A204.1 (cell line): Measurements from ENCODE around the gene TIPARP.
"Not testable (repeated sequence)": the region's sequence is repeated elsewhere in the genome, so short reads cannot be mapped to it uniquely, and the experiment has no call there.

Source experiments
- FAIRE-seq: peaks from 2 replicates; lab custom pipeline; 2012; peaks lifted over from hg19 to GRCh38; lab: Jason Lieb, UNC

TIPARP gene

DNA sequence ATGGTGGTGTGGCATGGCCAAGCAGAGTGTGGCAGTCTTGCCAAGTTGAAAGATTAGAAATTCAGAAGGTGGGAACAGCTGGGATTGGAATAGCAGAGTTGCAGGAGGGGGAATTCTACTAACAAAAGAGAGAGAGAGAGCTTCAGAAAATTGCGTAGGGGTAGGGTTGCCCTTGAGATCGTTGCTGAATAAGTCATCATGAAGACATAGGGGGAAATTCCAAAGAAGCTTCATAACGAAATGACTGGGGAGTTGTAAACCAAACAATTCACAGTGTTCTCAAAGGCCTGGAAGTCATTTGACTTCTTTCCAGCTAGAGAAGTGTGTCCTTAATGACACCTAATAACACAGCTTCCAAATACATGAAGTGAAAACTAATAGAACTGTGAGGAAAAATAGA is 26.3 kb upstream of the TIPARP start:
- no peak for FAIRE-seq

DNA sequence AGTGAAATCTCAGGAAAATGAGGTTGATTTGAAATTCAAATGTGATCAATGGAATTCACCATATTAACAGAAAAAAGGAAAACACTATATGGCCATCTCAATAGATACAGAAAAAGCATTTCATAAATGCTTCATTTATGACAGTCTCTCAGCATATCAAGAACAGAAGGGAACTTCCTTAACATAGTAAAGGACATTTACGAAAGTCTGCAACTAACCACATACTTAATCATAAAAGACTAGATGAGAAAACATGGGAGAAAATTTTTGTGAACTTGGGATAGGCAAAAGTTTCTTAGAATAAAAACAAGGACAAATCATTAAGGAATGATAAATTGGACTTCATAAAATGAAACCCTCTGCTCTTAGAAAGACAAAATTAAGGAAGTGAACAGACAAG is 24.7 kb upstream of the TIPARP start:
- FAIRE-seq, result no peak

DNA sequence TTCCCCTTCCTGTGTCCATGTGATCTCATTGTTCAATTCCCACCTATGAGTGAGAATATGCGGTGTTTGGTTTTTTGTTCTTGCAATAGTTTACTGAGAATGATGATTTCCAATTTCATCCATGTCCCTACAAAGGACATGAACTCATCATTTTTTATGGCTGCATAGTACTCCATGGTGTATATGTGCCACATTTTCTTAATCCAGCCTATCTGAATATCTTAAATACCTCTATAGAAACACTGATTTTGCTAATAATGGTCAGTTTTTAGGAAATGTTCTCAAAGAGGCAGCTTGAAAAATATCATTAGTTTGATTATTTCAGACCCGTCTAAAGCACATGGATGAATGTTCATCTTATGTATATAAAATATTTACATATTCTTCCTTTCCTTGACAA is 21.7 kb upstream of the TIPARP start:
- FAIRE-seq, result not testable (repeated sequence)

DNA sequence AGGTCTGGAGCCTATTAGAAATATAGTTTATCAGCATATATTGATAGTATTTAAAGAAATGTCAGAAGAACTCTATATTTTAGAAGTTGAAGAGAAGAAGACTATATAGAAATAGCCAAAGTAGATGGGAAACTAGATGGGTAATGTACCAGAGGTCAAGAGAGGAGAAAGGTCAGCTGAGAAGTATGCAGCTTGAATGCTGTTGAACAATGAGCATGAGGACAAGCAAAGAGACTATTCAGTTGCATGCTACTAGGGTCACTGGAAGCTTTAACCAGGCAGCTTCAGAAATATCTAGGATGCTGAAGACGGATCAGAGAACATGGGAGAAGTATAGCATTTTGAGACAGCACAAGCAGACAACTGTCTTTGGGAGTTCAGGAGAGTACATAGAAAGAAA is 19.6 kb upstream of the TIPARP start:
- no peak for FAIRE-seq

DNA sequence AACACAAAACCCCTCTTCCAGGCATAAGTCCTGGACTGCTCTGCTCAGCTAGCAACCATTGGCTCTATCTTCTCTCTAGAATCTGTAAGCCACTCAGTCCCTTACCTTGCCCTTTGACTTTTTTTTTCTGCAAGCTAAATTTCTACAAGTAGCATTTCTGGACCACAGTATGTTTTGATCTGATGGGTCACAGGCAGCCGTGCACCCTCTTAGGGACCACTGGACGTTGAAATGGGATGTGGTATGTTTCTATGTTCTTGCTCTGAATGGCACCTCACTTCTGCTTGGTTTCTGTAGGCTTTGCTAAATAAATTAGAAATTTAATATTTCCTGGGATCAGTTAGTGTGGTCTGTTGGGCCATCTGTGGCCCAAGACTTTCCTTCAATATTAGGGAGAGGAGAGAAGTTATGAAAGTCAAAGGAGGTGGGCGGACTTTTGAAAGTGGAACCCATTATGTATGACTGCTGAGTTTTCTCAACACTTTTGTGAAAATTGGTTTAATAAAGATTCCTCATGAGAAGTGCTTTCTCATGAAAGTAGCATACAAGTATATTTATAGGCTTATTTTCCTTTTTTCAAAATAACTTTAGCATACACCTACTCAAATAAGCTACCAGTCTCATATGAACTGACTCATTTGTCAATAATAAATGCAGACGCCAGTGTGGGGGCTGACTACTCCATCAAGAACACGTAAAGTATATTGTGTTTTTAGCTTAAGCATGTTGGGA is 18.4 kb upstream of the TIPARP start:
- no peak for FAIRE-seq

DNA sequence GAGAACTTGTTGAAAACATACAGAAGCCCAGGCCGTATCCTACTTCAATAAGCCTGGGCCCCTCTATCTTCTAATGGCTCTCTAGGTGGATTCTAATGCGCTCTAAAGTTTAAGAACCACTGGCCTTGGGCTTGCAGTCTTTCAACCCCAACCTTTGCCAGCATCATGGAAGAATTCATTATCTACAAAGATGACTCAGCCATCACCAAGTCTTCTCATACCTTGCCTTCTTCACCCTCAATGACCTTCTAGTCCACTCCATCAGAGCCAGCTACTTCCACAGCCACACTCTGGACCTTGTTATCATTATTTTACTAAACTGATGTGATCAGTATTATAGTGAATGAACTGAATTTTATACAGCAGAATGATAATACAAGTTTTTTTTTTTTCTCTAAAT is 16.9 kb upstream of the TIPARP start:
- FAIRE-seq, result no peak

DNA sequence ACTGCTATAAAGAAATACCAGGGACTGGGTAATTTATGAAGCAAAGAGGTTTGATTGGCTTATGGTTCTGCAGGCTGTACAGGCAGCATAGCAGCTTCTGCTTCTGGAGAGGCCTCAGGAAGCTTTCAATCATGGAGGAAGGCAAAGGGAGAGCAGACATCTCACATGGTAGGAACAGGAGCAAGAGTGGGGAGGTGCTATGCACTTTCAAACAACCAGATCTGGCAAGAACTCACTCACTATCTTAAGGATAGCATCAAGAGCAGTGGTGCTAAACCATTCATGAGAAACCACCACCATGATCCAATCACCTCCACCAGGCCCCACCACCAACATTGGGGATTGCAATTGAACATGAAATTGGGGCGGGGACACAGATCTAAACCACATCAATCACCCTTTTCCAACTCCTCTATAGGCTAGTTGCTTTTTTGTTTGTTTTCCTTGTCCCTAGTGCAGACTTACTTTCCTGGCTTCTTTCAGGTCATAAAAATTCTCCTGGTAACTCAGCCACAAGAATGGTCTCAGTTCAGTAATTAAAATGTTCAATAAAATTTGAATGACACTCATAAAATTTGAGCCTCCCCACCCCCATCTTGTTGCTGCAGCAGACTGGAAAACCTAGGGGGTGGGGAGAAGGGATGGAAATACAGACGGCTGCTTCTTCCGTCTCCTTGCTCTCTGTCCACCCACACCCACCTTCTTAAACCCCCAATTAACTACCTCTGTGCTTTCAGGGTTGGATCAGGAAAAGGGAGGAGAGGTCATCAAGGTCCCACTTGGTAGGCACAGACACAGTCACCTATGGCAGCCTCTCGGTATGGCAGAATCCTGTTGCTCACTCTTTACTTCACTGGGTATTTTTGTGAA is 16.3 kb upstream of the TIPARP start:
- no peak for FAIRE-seq

DNA sequence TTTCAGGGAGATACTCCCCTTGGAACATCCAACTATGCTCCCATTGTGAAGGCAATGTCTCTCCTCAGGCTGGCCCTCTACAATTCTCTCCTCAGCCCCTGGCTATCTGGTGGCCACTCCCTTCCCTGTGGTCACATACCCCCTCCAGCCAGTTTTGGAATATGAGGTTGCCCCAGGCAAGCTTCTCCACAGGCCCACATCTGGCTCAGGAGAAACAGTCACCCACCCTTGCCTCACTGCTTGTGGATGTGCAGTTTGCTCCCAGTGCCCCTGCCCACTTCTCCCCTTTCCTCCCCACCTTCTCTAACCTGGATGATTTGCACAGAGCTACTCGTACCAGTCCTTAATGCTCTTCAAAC is 15.7 kb upstream of the TIPARP start:
- no peak for FAIRE-seq

DNA sequence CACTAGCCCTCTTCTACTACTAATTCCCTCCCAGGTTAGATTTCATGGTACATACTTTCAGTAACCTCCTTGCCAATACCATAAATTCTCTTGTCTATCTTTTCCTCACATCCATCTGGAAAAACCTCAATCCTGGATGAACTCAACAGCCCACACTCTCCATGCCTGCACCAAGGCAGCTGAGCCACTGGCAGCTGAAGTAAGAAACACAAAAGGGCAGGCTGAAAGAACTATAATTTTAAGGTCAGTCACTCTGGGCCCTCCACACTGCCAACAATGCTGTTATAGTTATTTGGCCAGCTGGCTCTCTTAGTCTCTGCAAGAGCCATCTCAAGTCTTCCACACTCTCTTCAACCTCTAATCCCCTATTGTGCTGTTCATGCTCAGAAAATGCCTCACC is 15.1 kb upstream of the TIPARP start:
- FAIRE-seq, result no peak

DNA sequence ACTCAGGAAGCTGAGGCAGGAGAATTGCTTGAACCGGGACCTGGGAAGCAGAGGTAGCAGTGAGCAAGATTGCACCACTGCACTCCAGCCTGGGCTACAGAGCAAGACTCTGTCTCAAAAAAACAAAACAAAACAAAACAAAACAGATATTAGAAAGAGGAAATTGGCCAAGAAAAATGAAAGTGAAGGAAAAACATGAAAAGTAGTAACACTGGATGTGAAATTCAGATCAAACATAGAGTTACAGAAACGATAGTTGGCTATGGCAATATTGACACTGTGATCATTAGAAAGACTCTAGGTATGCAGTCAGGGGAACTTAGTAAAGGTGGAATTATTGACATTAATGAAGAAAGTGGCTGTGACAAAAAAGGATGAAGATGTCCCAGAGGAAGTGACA is 13.2 kb upstream of the TIPARP start:
- FAIRE-seq, result no peak

DNA sequence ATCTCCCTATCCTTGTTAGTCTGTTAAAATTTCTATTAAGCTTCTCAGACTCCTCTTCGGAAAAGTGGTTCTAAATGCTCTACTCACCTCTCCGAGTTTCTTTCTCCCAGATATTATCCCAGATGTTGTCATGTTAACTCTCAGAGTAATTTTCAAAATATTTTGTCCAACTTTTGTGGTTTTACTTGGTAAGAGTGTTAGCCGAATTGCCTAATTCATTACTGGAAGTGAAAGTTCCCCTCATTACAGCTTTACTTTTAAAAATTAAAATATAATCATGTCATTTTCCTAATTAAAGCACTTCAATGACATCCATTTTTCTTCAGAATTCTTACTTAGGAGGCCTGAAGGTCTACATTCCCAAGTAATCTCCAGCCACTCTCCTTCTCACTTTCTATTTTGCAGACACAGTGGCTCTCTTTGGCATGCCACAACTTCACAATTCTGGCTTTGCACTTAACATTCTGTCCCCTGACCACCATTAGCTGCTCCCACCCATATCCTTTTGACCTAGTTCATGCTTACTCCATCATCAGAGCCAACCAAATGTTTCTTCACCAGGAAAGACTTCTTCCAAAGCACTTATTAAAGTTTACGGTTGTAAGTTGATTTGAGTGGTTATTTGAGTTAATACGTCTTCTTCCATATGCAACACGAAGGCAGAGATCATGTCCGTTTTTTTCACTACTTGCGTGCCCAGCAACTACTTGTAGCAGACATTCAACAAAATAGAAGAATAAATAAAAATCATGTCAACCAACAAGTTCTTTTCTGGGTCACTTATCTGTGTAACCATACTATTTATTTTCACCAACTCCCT is 10.2 kb upstream of the TIPARP start:
- no peak for FAIRE-seq

DNA sequence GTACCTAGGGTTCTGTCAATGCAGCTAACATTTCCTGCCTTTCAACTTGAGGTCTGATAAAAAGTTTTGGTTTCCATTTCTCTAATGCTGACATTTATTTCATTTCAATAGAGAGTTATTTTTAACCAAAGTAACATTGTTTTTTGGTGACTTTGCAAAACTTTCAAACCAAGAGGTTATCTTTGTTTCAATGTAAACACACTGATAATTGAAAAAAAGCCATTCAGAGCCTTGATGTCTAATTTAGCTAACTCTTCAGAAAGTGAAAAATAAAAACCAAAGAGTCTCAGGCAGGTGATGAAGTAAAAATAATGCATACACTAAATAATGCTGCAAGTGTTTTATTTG is 9.6 kb upstream of the TIPARP start:
- FAIRE-seq, result no peak

DNA sequence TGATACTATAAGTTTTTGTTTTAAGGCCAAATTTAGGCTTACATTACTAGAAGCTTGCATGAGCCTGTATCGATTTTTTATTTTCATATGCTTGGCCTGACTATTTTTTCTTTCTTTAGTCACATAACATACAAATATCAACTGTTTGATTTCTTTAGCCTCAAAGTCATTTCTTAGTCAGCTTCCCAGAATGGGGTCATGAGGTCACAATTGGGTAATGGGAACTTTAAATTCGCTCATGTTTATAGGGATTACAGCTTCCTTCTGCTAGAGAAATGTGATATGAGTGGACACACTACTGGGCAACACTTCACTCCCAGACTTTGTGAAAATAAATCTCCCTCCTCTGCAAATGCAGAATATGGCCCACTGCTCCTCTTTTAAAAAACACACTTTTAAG is 9.1 kb upstream of the TIPARP start:
- FAIRE-seq, result no peak

DNA sequence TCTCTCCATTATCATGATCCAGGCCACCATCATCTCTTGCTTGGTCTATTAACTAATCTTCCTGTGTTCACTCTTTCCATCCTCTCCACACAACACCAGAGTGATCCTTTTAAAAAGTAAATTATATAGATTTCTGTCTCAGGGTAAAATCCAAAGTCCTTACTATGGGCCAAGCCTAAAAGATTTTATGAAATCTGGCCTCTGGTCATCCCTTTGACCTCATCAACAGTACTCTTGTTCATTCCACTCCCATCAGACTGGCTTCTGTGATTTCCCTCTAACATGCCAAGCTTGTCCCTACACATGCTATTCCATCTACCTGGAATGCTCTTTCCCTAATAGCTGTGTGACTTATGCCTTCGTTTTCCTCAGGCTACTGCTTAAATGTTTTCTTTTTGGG is 8.3 kb upstream of the TIPARP start:
- FAIRE-seq, result no peak

DNA sequence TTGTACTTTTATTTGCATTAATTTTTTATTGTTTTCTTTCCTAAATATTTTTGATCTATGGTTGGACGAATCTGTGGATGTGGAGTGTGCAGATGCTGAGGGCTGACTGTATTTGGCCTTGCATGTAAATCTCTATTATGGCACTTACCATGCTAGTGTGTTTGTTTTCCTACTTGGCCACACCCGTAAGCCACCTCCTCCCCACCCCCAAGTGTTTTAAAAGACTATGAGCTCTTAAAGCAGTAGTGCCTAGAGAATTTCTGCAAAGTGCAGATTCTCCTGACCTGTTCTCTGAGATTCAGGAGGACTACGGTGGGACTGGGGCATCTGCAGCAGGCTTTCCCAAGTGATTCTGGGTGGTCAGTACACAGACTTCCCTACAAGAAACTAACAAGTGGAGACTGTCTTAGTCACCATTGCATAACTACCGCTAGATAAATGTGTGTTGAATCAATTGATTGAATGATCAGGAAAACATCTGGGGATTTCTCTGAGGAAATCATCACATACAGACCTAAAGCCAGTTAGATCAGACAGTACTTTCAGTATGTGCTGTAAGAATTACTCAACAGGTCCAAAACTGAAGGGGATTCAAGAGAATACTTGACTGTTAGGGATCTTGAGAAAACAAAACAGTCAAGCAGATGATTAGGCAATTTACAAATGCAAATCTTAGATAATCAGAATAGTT is 6.2 kb upstream of the TIPARP start:
- no peak for FAIRE-seq

DNA sequence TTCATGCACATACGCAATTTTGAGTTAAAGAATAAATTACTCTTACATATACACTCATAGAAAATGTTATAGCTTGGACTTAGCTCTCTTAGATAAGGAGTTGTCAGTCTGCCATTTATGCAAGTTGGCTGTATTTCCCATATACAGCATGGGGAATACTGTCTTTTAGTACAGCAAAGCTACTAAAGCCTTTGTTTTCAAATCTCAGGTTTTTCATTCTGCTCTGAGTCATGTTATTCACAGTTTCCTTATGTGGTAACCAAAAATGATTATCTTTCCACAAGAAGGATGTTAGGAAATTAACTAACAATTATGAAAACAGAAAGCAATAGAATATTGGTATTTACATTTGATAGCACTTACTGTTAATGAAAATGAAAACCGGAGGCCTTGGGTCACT is 4.3 kb upstream of the TIPARP start:
- no peak for FAIRE-seq

DNA sequence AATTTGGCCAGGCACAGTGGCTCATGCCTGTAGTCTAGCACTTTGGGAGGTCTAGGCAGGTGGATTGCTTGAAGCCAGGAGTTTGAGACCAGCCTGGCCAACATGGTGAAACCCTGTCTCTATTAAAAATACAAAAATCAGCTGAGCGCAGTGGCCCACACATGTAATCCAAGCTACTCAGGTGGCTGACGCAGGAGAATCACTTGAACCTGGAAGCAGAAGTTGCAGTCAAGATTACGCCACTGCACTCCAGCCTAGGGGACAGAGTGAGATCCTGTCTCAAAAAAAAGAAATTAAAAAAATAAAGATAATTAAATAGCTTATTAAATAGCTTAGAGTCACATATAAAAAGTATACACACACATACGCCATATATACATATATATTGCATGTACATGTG is 3.7 kb upstream of the TIPARP start:
- no peak for FAIRE-seq

DNA sequence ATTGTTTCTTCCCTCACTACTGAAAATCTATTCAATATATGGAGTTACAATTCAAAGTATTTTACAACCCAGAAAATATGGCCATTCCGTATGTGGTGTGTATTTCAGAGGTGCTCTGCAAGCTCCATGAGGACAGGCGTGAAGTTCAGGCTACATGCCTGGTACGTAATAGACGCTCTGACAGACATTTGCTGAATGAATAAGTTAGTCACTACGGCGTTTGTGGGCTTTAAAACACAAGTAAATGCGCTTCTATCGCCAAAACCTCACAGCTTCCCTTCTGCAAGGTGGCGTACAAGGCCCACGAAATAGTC is 701 bp upstream of the TIPARP start:
- no peak for FAIRE-seq

DNA sequence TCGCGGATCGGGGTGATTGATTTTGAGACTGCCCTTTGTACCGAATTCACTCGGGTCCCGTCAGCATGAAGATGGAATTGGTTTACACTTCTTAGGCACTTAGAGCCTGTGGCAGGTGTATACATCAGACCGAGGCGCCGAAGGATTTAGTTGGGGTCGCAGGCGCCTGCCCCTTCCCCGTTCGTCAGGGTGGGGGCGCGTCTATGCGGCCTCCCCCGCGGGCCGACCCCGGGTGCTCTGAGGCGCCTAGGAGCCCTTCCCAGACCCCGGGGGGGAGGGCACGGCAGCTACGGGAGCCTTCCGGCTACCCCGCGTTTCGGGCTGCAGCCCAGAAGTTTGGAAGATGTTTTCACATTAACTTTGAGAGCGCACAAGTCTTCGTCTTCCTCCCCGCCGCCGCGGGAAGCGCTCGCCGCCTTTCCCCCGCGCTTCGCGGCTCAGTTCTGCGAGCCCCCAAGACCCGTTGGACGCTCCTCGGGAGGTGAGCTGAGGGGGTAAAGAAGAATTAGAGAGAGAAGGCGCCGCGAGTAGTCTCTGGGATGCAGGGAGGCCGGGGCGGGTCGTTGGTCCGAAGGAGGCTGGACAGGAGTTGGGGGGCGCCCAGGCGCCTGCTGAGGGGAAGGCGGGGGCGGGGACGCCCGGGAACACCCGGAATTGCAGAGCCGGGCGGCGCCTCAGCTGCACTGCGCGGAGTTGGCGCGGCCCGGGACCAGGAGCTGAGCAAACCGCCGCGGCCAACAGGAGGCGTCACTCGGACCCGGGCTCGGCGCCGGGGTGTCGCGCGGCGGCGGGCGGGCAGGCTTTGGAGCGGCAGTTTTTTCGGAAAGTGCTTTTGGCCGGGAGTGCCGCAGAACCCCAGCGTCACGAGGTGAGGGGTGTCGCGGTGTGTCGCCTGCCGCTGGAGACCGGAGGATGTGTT is 780 bp downstream of the TIPARP start:
- FAIRE-seq, result no peak

DNA sequence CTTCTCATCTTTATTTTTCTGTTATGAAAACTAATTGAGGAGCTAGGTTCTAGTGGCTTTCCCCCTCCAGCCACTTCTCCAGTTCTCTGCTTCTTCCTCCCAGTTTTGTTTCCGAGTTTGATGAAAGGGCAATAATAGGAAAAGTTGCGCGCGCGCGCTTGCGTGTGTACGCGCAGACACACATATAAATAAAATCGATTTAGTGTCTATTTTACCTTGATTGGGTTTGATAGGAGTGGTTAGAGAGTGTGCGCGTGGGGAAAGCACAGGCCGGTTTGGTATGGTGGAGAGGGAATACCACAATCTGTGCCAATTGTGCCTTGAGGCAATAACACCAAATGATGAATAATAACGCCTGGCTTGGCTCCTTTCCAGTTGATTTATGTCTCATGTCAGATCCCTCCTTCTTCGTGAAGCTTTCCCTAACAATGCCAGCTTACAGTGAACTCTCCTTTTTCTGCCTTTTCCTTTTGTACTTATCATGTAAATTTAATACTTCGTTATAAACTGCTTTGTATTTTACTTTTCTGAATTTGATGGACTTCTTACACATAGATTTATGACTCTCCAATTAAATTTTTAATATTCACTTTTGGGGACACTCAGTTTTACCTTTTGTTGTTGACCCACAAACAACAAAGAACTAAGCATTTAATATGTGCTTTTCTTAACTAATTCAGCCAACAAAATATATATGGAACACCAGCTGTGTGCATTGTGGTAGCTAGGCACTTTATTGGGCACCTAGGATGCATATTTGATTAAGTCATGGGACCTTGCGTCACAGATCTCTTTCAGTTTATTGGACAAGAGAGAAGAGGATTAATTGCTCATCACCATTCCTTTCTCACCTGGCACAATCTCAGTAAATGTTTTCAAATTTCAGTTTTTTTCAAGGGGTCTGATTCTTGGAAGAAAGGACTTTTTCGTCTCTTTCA is 1.7 kb downstream of the TIPARP start:
- no peak for FAIRE-seq
